ENCODE measurements around the gene DCP1B.

DCP1B gene

GRCh38 chr12:1934068-1934467, 70.2 kb downstream of the DCP1B start:
- ATAC-seq = no peak

- ATAC-seq = no peak
Measured at GRCh38 chr12:1933342-1934051, 70.8 kb downstream of the DCP1B start.

- ATAC-seq = no peak
Measured at GRCh38 chr12:1932264-1932777, 71.9 kb downstream of the DCP1B start.

- no peak for ATAC-seq
Measured at GRCh38 chr12:1931642-1932041, 72.6 kb downstream of the DCP1B start.

- no peak for ATAC-seq
Measured at GRCh38 chr12:1930803-1931597, 73.3 kb downstream of the DCP1B start.

- ATAC-seq = no peak
Measured at GRCh38 chr12:1929985-1930802, 74.1 kb downstream of the DCP1B start.

GRCh38 chr12:1929241-1929984, 74.8 kb downstream of the DCP1B start:
- ATAC-seq = no peak

- no peak for ATAC-seq
Measured at GRCh38 chr12:1928439-1929121, 75.7 kb downstream of the DCP1B start.

- no peak for ATAC-seq
Measured at GRCh38 chr12:1927751-1928351, 76.4 kb downstream of the DCP1B start.

- ATAC-seq = no peak
Measured at GRCh38 chr12:1927051-1927680, 77.1 kb downstream of the DCP1B start.

GRCh38 chr12:1926251-1926657, 78.0 kb downstream of the DCP1B start:
- no peak for ATAC-seq

- ATAC-seq = no peak
Measured at GRCh38 chr12:1925684-1926006, 78.6 kb downstream of the DCP1B start.

- no peak for ATAC-seq
Measured at GRCh38 chr12:1924996-1925683, 79.1 kb downstream of the DCP1B start.

- ATAC-seq = no peak
Measured at GRCh38 chr12:1922985-1923384, 81.3 kb downstream of the DCP1B start.

- ATAC-seq = no peak
Measured at GRCh38 chr12:1922075-1922709, 82.1 kb downstream of the DCP1B start.

- ATAC-seq = no peak
Measured at GRCh38 chr12:1920971-1921370, 83.3 kb downstream of the DCP1B start.

GRCh38 chr12:1920436-1920835, 83.8 kb downstream of the DCP1B start:
- no peak for ATAC-seq

- no peak for ATAC-seq
Measured at GRCh38 chr12:1919763-1920162, 84.5 kb downstream of the DCP1B start.

GRCh38 chr12:1919284-1919683, 85.0 kb downstream of the DCP1B start:
- no peak for ATAC-seq

- ATAC-seq = no peak
Measured at GRCh38 chr12:1918884-1919236, 85.4 kb downstream of the DCP1B start.
